Neural cell (in vitro differentiated cells): ENCODE results near the gene TBX5.

Experiments used
- CTCF ChIP-seq: fragments of 450-650 bp; IDR thresholded peaks from 2 replicates; pipeline ENCODE4 v1.5.1; 2014; ENCODE audit warnings: antibody characterized with exemption, mild to moderate bottlenecking, moderate library complexity; ENCODE audit not compliant: poor library complexity, severe bottlenecking
- MXI1 ChIP-seq: fragments of 450-650 bp; conservative IDR thresholded peaks from 2 replicates; pipeline ENCODE4 v1.6.1; 2014; ENCODE audit warnings: antibody characterized with exemption, mild to moderate bottlenecking; ENCODE audit not compliant: poor library complexity, severe bottlenecking
- POLR2AphosphoS5 ChIP-seq: IDR thresholded peaks from 2 replicates; pipeline ENCODE4 v1.6.1; 2012
- TAF1 ChIP-seq: IDR thresholded peaks from 2 replicates; pipeline ENCODE4 v1.6.1; 2012; ENCODE audit warnings: low read depth
- TF ChIP-seq, protein P1 (sequence below): IDR thresholded peaks from 2 replicates; pipeline ENCODE4 v1.6.1; 2012; ENCODE audit warnings: borderline replicate concordance

GRCh38 chr12:114444422-114445279 is 38.7 kb upstream of the TBX5 start:
- no peak for TF ChIP-seq CTCF
- TF ChIP-seq TAF1: no peak
- TF ChIP-seq, protein P1, sequence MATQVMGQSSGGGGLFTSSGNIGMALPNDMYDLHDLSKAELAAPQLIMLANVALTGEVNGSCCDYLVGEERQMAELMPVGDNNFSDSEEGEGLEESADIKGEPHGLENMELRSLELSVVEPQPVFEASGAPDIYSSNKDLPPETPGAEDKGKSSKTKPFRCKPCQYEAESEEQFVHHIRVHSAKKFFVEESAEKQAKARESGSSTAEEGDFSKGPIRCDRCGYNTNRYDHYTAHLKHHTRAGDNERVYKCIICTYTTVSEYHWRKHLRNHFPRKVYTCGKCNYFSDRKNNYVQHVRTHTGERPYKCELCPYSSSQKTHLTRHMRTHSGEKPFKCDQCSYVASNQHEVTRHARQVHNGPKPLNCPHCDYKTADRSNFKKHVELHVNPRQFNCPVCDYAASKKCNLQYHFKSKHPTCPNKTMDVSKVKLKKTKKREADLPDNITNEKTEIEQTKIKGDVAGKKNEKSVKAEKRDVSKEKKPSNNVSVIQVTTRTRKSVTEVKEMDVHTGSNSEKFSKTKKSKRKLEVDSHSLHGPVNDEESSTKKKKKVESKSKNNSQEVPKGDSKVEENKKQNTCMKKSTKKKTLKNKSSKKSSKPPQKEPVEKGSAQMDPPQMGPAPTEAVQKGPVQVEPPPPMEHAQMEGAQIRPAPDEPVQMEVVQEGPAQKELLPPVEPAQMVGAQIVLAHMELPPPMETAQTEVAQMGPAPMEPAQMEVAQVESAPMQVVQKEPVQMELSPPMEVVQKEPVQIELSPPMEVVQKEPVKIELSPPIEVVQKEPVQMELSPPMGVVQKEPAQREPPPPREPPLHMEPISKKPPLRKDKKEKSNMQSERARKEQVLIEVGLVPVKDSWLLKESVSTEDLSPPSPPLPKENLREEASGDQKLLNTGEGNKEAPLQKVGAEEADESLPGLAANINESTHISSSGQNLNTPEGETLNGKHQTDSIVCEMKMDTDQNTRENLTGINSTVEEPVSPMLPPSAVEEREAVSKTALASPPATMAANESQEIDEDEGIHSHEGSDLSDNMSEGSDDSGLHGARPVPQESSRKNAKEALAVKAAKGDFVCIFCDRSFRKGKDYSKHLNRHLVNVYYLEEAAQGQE: no peak
- TF ChIP-seq POLR2AphosphoS5: no peak
- no peak for TF ChIP-seq MXI1
